Measurements from ENCODE around the gene NEK11. TPM values are rescaled to one million over a fixed set of nuclear protein-coding genes. Genes with fewer than 3 reads are reported as not detected.

Gene NEK11
- total RNA-seq, 1 donor from 2014 or later = 20.9 TPM

- no peaks in the 10 kb centered on the region for H3K4me1 ChIP-seq (ENCODE audit: control insufficient read depth in 3 of 3, insufficient read depth in 3 of 3, low read length in 3 of 3)
- H3K9ac ChIP-seq (ENCODE audit: low read depth in 1 of 3, low read length in 3 of 3) = no peak overlapping the region
- H3K9me3 ChIP-seq (ENCODE audit: control insufficient read depth in 3 of 3, low read length in 3 of 3) = no peaks in the 10 kb centered on the region
- no peaks in the 10 kb centered on the region for H3K27me3 ChIP-seq (ENCODE audit: control insufficient read depth in 3 of 3, insufficient read depth in 3 of 3, low read length in 3 of 3)
- no peaks in the 10 kb centered on the region for H3K36me3 ChIP-seq (ENCODE audit: control insufficient read depth in 3 of 3, insufficient read depth in 3 of 3, low read length in 3 of 3)
- H3K4me3 ChIP-seq (ENCODE audit: low read length in 3 of 3) = no peak overlapping the region
- no peak overlapping the region for H3K27ac ChIP-seq (ENCODE audit: low read depth, low read length)
Observed at GRCh38 chr3:131109156-131109555, 82.5 kb downstream of the NEK11 start.

GRCh38 chr3:131110087-131110486 is 83.4 kb downstream of the NEK11 start:
- Histone ChIP-seq H3K27ac (ENCODE audit: low read depth, low read length) (no peak overlapping the region), H3K4me3 (ENCODE audit: low read length in 3 of 3) (no peak overlapping the region), H3K9ac (ENCODE audit: low read depth in 1 of 3, low read length in 3 of 3) (no peak overlapping the region), H3K27me3 (ENCODE audit: control insufficient read depth in 3 of 3, insufficient read depth in 3 of 3, low read length in 3 of 3) (no peaks in the 10 kb centered on the region), H3K4me1 (ENCODE audit: control insufficient read depth in 3 of 3, insufficient read depth in 3 of 3, low read length in 3 of 3) (no peaks in the 10 kb centered on the region), H3K9me3 (ENCODE audit: control insufficient read depth in 3 of 3, low read length in 3 of 3) (no peaks in the 10 kb centered on the region), H3K36me3 (ENCODE audit: control insufficient read depth in 3 of 3, insufficient read depth in 3 of 3, low read length in 3 of 3) (no peaks in the 10 kb centered on the region)

GRCh38 chr3:131114256-131114655 is 87.6 kb downstream of the NEK11 start:
- no peak overlapping the region for H3K27ac ChIP-seq (ENCODE audit: low read depth, low read length)
- no peaks in the 10 kb centered on the region for H3K27me3 ChIP-seq (ENCODE audit: control insufficient read depth in 3 of 3, insufficient read depth in 3 of 3, low read length in 3 of 3)

GRCh38 chr3:131125684-131126083 is 99.0 kb downstream of the NEK11 start:
- Histone ChIP-seq H3K27me3 (ENCODE audit: control insufficient read depth in 3 of 3, insufficient read depth in 3 of 3, low read length in 3 of 3) (no peaks in the 10 kb centered on the region), H3K36me3 (ENCODE audit: control insufficient read depth in 3 of 3, insufficient read depth in 3 of 3, low read length in 3 of 3) (peaks cover 0 to 2% (median 0%) of the 10 kb centered on the region in 3 donors), H3K27ac (ENCODE audit: low read depth, low read length) (no peak overlapping the region), H3K9me3 (ENCODE audit: control insufficient read depth in 3 of 3, low read length in 3 of 3) (no peaks in the 10 kb centered on the region), H3K9ac (ENCODE audit: low read depth in 1 of 3, low read length in 3 of 3) (no peak overlapping the region), H3K4me3 (ENCODE audit: low read length in 3 of 3) (no peak overlapping the region), H3K4me1 (ENCODE audit: control insufficient read depth in 3 of 3, insufficient read depth in 3 of 3, low read length in 3 of 3) (no peaks in the 10 kb centered on the region)

More at GRCh38 chr3:131114256-131114655, 87.6 kb downstream of the NEK11 start:
- Histone ChIP-seq H3K4me1 (ENCODE audit: control insufficient read depth in 3 of 3, insufficient read depth in 3 of 3, low read length in 3 of 3) (no peaks in the 10 kb centered on the region), H3K4me3 (ENCODE audit: low read length in 3 of 3) (no peak overlapping the region), H3K36me3 (ENCODE audit: control insufficient read depth in 3 of 3, insufficient read depth in 3 of 3, low read length in 3 of 3) (no peaks in the 10 kb centered on the region), H3K9ac (ENCODE audit: low read depth in 1 of 3, low read length in 3 of 3) (no peak overlapping the region), H3K9me3 (ENCODE audit: control insufficient read depth in 3 of 3, low read length in 3 of 3) (no peaks in the 10 kb centered on the region)

GRCh38 chr3:131140891-131141290 is 114.2 kb downstream of the NEK11 start:
- H3K4me3 ChIP-seq (ENCODE audit: low read length in 3 of 3) = no peak overlapping the region
- no peak overlapping the region for H3K27ac ChIP-seq (ENCODE audit: low read depth, low read length)
- H3K9ac ChIP-seq (ENCODE audit: low read depth in 1 of 3, low read length in 3 of 3) = no peak overlapping the region
- H3K27me3 ChIP-seq (ENCODE audit: control insufficient read depth in 3 of 3, insufficient read depth in 3 of 3, low read length in 3 of 3) = no peaks in the 10 kb centered on the region
- H3K9me3 ChIP-seq (ENCODE audit: control insufficient read depth in 3 of 3, low read length in 3 of 3) = peaks cover 0 to 2% (median 0%) of the 10 kb centered on the region in 3 donors
- no peaks in the 10 kb centered on the region for H3K36me3 ChIP-seq (ENCODE audit: control insufficient read depth in 3 of 3, insufficient read depth in 3 of 3, low read length in 3 of 3)
- H3K4me1 ChIP-seq (ENCODE audit: control insufficient read depth in 3 of 3, insufficient read depth in 3 of 3, low read length in 3 of 3) = no peaks in the 10 kb centered on the region

GRCh38 chr3:131141770-131142169 is 115.1 kb downstream of the NEK11 start:
- Histone ChIP-seq H3K4me3 (ENCODE audit: low read length in 3 of 3) (no peak overlapping the region), H3K36me3 (ENCODE audit: control insufficient read depth in 3 of 3, insufficient read depth in 3 of 3, low read length in 3 of 3) (no peaks in the 10 kb centered on the region), H3K9ac (ENCODE audit: low read depth in 1 of 3, low read length in 3 of 3) (no peak overlapping the region), H3K27me3 (ENCODE audit: control insufficient read depth in 3 of 3, insufficient read depth in 3 of 3, low read length in 3 of 3) (no peaks in the 10 kb centered on the region), H3K4me1 (ENCODE audit: control insufficient read depth in 3 of 3, insufficient read depth in 3 of 3, low read length in 3 of 3) (no peaks in the 10 kb centered on the region), H3K27ac (ENCODE audit: low read depth, low read length) (no peak overlapping the region), H3K9me3 (ENCODE audit: control insufficient read depth in 3 of 3, low read length in 3 of 3) (peaks cover 0 to 2% (median 0%) of the 10 kb centered on the region in 3 donors)

GRCh38 chr3:131142580-131142979 is 115.9 kb downstream of the NEK11 start:
- H3K4me3 ChIP-seq (ENCODE audit: low read length in 3 of 3) = no peak overlapping the region
- no peak overlapping the region for H3K9ac ChIP-seq (ENCODE audit: low read depth in 1 of 3, low read length in 3 of 3)
- no peak overlapping the region for H3K27ac ChIP-seq (ENCODE audit: low read depth, low read length)
- no peaks in the 10 kb centered on the region for H3K36me3 ChIP-seq (ENCODE audit: control insufficient read depth in 3 of 3, insufficient read depth in 3 of 3, low read length in 3 of 3)
- no peaks in the 10 kb centered on the region for H3K27me3 ChIP-seq (ENCODE audit: control insufficient read depth in 3 of 3, insufficient read depth in 3 of 3, low read length in 3 of 3)
- no peaks in the 10 kb centered on the region for H3K4me1 ChIP-seq (ENCODE audit: control insufficient read depth in 3 of 3, insufficient read depth in 3 of 3, low read length in 3 of 3)
- peaks cover 0 to 2% (median 0%) of the 10 kb centered on the region in 3 donors for H3K9me3 ChIP-seq (ENCODE audit: control insufficient read depth in 3 of 3, low read length in 3 of 3)

- Histone ChIP-seq H3K27me3 (ENCODE audit: control insufficient read depth in 3 of 3, insufficient read depth in 3 of 3, low read length in 3 of 3) (no peaks in the 10 kb centered on the region), H3K36me3 (ENCODE audit: control insufficient read depth in 3 of 3, insufficient read depth in 3 of 3, low read length in 3 of 3) (no peaks in the 10 kb centered on the region), H3K9ac (ENCODE audit: low read depth in 1 of 3, low read length in 3 of 3) (no peak overlapping the region), H3K9me3 (ENCODE audit: control insufficient read depth in 3 of 3, low read length in 3 of 3) (peaks cover 0 to 2% (median 0%) of the 10 kb centered on the region in 3 donors), H3K4me3 (ENCODE audit: low read length in 3 of 3) (no peak overlapping the region), H3K4me1 (ENCODE audit: control insufficient read depth in 3 of 3, insufficient read depth in 3 of 3, low read length in 3 of 3) (no peaks in the 10 kb centered on the region), H3K27ac (ENCODE audit: low read depth, low read length) (no peak overlapping the region)
Observed at GRCh38 chr3:131143802-131144201, 117.1 kb downstream of the NEK11 start.

- Histone ChIP-seq H3K27me3 (ENCODE audit: control insufficient read depth in 3 of 3, insufficient read depth in 3 of 3, low read length in 3 of 3) (no peaks in the 10 kb centered on the region), H3K27ac (ENCODE audit: low read depth, low read length) (no peak overlapping the region), H3K9ac (ENCODE audit: low read depth in 1 of 3, low read length in 3 of 3) (no peak overlapping the region), H3K4me3 (ENCODE audit: low read length in 3 of 3) (no peak overlapping the region), H3K4me1 (ENCODE audit: control insufficient read depth in 3 of 3, insufficient read depth in 3 of 3, low read length in 3 of 3) (no peaks in the 10 kb centered on the region), H3K9me3 (ENCODE audit: control insufficient read depth in 3 of 3, low read length in 3 of 3) (no peaks in the 10 kb centered on the region), H3K36me3 (ENCODE audit: control insufficient read depth in 3 of 3, insufficient read depth in 3 of 3, low read length in 3 of 3) (no peaks in the 10 kb centered on the region)
Observed at GRCh38 chr3:131147534-131147933, 120.9 kb downstream of the NEK11 start.

- no peak overlapping the region for H3K4me3 ChIP-seq (ENCODE audit: low read length in 3 of 3)
- H3K27ac ChIP-seq (ENCODE audit: low read depth, low read length) = no peak overlapping the region
- H3K9ac ChIP-seq (ENCODE audit: low read depth in 1 of 3, low read length in 3 of 3) = no peak overlapping the region
- no peaks in the 10 kb centered on the region for H3K4me1 ChIP-seq (ENCODE audit: control insufficient read depth in 3 of 3, insufficient read depth in 3 of 3, low read length in 3 of 3)
- H3K36me3 ChIP-seq (ENCODE audit: control insufficient read depth in 3 of 3, insufficient read depth in 3 of 3, low read length in 3 of 3) = no peaks in the 10 kb centered on the region
- H3K27me3 ChIP-seq (ENCODE audit: control insufficient read depth in 3 of 3, insufficient read depth in 3 of 3, low read length in 3 of 3) = no peaks in the 10 kb centered on the region
- H3K9me3 ChIP-seq (ENCODE audit: control insufficient read depth in 3 of 3, low read length in 3 of 3) = no peaks in the 10 kb centered on the region
Observed at GRCh38 chr3:131158434-131158833, 131.8 kb downstream of the NEK11 start.

- Histone ChIP-seq H3K4me3 (ENCODE audit: low read length in 3 of 3) (no peak overlapping the region), H3K4me1 (ENCODE audit: control insufficient read depth in 3 of 3, insufficient read depth in 3 of 3, low read length in 3 of 3) (no peaks in the 10 kb centered on the region), H3K27ac (ENCODE audit: low read depth, low read length) (no peak overlapping the region), H3K9ac (ENCODE audit: low read depth in 1 of 3, low read length in 3 of 3) (no peak overlapping the region), H3K27me3 (ENCODE audit: control insufficient read depth in 3 of 3, insufficient read depth in 3 of 3, low read length in 3 of 3) (no peaks in the 10 kb centered on the region), H3K36me3 (ENCODE audit: control insufficient read depth in 3 of 3, insufficient read depth in 3 of 3, low read length in 3 of 3) (no peaks in the 10 kb centered on the region), H3K9me3 (ENCODE audit: control insufficient read depth in 3 of 3, low read length in 3 of 3) (no peaks in the 10 kb centered on the region)
Observed at GRCh38 chr3:131162516-131162915, 135.8 kb downstream of the NEK11 start.
